SK-N-SH (cell line): Measurements from ENCODE around the gene LPP. TPM values are rescaled to one million over a fixed set of nuclear protein-coding genes. Genes with fewer than 3 reads are reported as not detected.

ENCODE experiments used
- CTCF ChIA-PET: fragments of 300-600, 350-600 bp; formaldehyde crosslinking; extraction: SDS; loops from one replicate; lab custom pipeline; 2021; lab: Yijun Ruan, JAX
- POLR2A ChIA-PET: fragments of 350-600 bp; sonication (Branson Sonifier 250); formaldehyde crosslinking; extraction: SDS; loops from one replicate; lab custom pipeline; 2020; ENCODE audit warnings: antibody characterized with exemption, inconsistent platforms; lab: Yijun Ruan, JAX
- DNase-seq: peaks from one replicate; pipeline ENCODE4 v3.0.0; 2012
- H2AFZ ChIP-seq: fragments of 200-600 bp; sonication (generic); 2 replicates; pipeline ENCODE4 v1.8.1; 2016; ENCODE audit warnings: antibody characterized with exemption, mild to moderate bottlenecking, low read depth
- H3F3A ChIP-seq: fragments of 200-600 bp; sonication (generic); replicated peaks from 2 replicates; pipeline ENCODE3; 2016; ENCODE audit warnings: antibody characterized with exemption, mild to moderate bottlenecking; ENCODE audit not compliant: insufficient read depth
- H3K27ac ChIP-seq, 2 experiments: fragments of 200-500 bp in 1 of 2; fragments of 200-600 bp in 1 of 2; sonication (Bioruptor generic) in 1 of 2; sonication (generic), shearing (Covaris generic) in 1 of 2; 2 replicates each; pipeline versions ENCODE4 v1.5.1 to v1.6.1; 2014 to 2016; ENCODE audit warnings: low read depth in 2 of 2, inconsistent platforms in 1 of 2, low read length in 1 of 2, mild to moderate bottlenecking in 1 of 2, mixed read lengths in 1 of 2
- H3K27me3 ChIP-seq: fragments of 200-600 bp; sonication (generic), shearing (Covaris generic); 2 replicates; pipeline ENCODE4 v1.6.1; 2016; ENCODE audit warnings: mixed run types; ENCODE audit not compliant: insufficient read depth
- H3K36me3 ChIP-seq, 2 experiments: fragments of 200-500 bp in 1 of 2; fragments of 200-600 bp in 1 of 2; sonication (Bioruptor generic) in 1 of 2; sonication (generic) in 1 of 2; replicated peaks in 1 of 2; 2 replicates each; pipeline versions ENCODE3 to v1.5.1; 2014 to 2016; ENCODE audit warnings: low read length in 1 of 2, mild to moderate bottlenecking in 1 of 2; ENCODE audit not compliant: insufficient read depth in 2 of 2, control insufficient read depth in 1 of 2
- H3K4me1 ChIP-seq, 2 experiments: fragments of 200-500 bp in 1 of 2; fragments of 200-600 bp in 1 of 2; sonication (Bioruptor generic) in 1 of 2; sonication (generic), shearing (Covaris generic) in 1 of 2; 2 replicates each; pipeline versions ENCODE4 v1.5.1 to v1.6.1; 2014 to 2016; ENCODE audit warnings: low read depth in 1 of 2, low read length in 1 of 2, mixed run types in 1 of 2; ENCODE audit not compliant: insufficient read depth in 2 of 2, control insufficient read depth in 1 of 2
- H3K4me2 ChIP-seq: fragments of 200-600 bp; sonication (generic), shearing (Covaris generic); 2 replicates; pipeline ENCODE4 v1.6.1; 2017; ENCODE audit warnings: mixed run types
- H3K4me3 ChIP-seq, 2 experiments: fragments of 200-500 bp in 1 of 2; fragments of 200-600 bp in 1 of 2; sonication (Bioruptor generic) in 1 of 2; sonication (generic), shearing (Covaris generic) in 1 of 2; 2 replicates each; pipeline versions ENCODE4 v1.5.1 to v1.8.1; 2014 to 2016; ENCODE audit warnings: low read depth in 2 of 2, inconsistent platforms in 1 of 2, low read length in 1 of 2, mild to moderate bottlenecking in 1 of 2, mixed read lengths in 1 of 2, moderate library complexity in 1 of 2
- H3K79me2 ChIP-seq: fragments of 200-600 bp; sonication (generic); 2 replicates; pipeline ENCODE4 v1.8.1; 2017; ENCODE audit warnings: mild to moderate bottlenecking; ENCODE audit not compliant: insufficient read depth
- H3K9ac ChIP-seq: fragments of 200-600 bp; sonication (generic); 2 replicates; pipeline ENCODE4 v1.6.1; 2017; ENCODE audit warnings: mixed run types
- H3K9me2 ChIP-seq: fragments of 200-600 bp; sonication (generic); 2 replicates; pipeline ENCODE4 v1.6.1; 2017; ENCODE audit warnings: mixed run types
- H3K9me3 ChIP-seq: fragments of 200-600 bp; sonication (generic); 2 replicates; pipeline ENCODE4 v1.6.1; 2017; ENCODE audit warnings: mixed run types, mild to moderate bottlenecking, moderate library complexity
- H4K20me1 ChIP-seq: fragments of 200-600 bp; sonication (generic); 2 replicates; pipeline ENCODE4 v1.6.1; 2017; ENCODE audit warnings: mild to moderate bottlenecking, mixed run types; ENCODE audit not compliant: insufficient read depth
- CHD2 ChIP-seq: fragments of 150-350 bp; IDR thresholded peaks from 2 replicates; pipeline ENCODE4 v1.6.1; 2018; ENCODE audit warnings: low read length; ENCODE audit not compliant: partially characterized antibody
- EZH2phosphoT487 ChIP-seq: fragments of 200-600 bp; sonication (generic); IDR thresholded peaks from 2 replicates; pipeline ENCODE4 v1.6.1; 2017; ENCODE audit warnings: low read depth, mixed run types, mild to moderate bottlenecking, antibody characterized with exemption, moderate library complexity, borderline replicate concordance
- FOSL2 ChIP-seq: IDR thresholded peaks from 2 replicates; pipeline ENCODE4 v1.4.0; 2012; ENCODE audit warnings: low read depth, mild to moderate bottlenecking, moderate library complexity, borderline replicate concordance
- GABPA ChIP-seq: IDR thresholded peaks from 2 replicates; pipeline ENCODE4 v1.4.0; 2012; ENCODE audit warnings: low read depth, mild to moderate bottlenecking
- GATA2 ChIP-seq: sonication (generic); formaldehyde crosslinking; IDR thresholded peaks from 2 replicates; pipeline ENCODE4 v1.5.0; 2020; ENCODE audit warnings: mild to moderate bottlenecking, missing genetic modification reagents
- IRF3 ChIP-seq: fragments of 150-350 bp; IDR thresholded peaks from 2 replicates; pipeline ENCODE4 v1.6.1; 2016; ENCODE audit warnings: mild to moderate bottlenecking, low read depth, low read length
- JUND ChIP-seq: IDR thresholded peaks from 2 replicates; pipeline ENCODE4 v1.4.0; 2012
- MAX ChIP-seq: IDR thresholded peaks from 2 replicates; pipeline ENCODE4 v1.4.0; 2012; ENCODE audit warnings: low read depth
- MXI1 ChIP-seq: IDR thresholded peaks from 2 replicates; pipeline ENCODE4 v1.6.1; 2012; ENCODE audit warnings: mild to moderate bottlenecking, low read depth, low read length, improper control_type of control experiment
- NFIC ChIP-seq: IDR thresholded peaks from 2 replicates; pipeline ENCODE4 v1.4.0; 2012; ENCODE audit warnings: borderline replicate concordance
- PBX3 ChIP-seq: IDR thresholded peaks from 2 replicates; pipeline ENCODE4; 2012
- RCOR1 ChIP-seq: fragments of 150-350 bp; IDR thresholded peaks from 2 replicates; pipeline ENCODE4 v1.6.1; 2017; ENCODE audit warnings: antibody characterized with exemption, low read length
- SMC3 ChIP-seq: IDR thresholded peaks from 2 replicates; pipeline ENCODE4 v1.6.1; 2012; ENCODE audit warnings: low read depth, low read length, improper control_type of control experiment
- TAF1 ChIP-seq: IDR thresholded peaks from 2 replicates; pipeline ENCODE4 v1.6.1; 2012; ENCODE audit warnings: low read depth, mild to moderate bottlenecking, low read length, moderate library complexity, borderline replicate concordance
- TCF12 ChIP-seq: IDR thresholded peaks from 2 replicates; pipeline ENCODE4 v1.4.0; 2012
- TEAD4 ChIP-seq: IDR thresholded peaks from 2 replicates; pipeline ENCODE4 v1.4.0; 2012; ENCODE audit warnings: mild to moderate bottlenecking, borderline replicate concordance; ENCODE audit not compliant: insufficient read depth
- YY1 ChIP-seq: IDR thresholded peaks from 2 replicates; pipeline ENCODE4 v1.4.0; 2012; ENCODE audit warnings: low read depth, mild to moderate bottlenecking
- WGBS: methylation state at CpG from one replicate; pipeline ENCODE4 v1.1.6; 2017; ENCODE audit warnings: low lambda C conversion rate; 5-methylcytosine and 5-hydroxymethylcytosine counted together
- polyA plus RNA-seq, 3 experiments: library from polyadenylated mRNA; depleted of rRNA; stranded (reverse); fragments of >200 nt; gene quantifications; 2 replicates each; pipeline ENCODE4 v1.2.3, GENCODE V29; 2012
- TF ChIP-seq, protein P1 (sequence below): fragments of 150-350 bp; IDR thresholded peaks from 2 replicates; pipeline ENCODE4 v1.6.1; 2017; ENCODE audit warnings: antibody characterized with exemption, low read length, low read depth, borderline replicate concordance
- TF ChIP-seq, protein P2 (sequence below): IDR thresholded peaks from 2 replicates; pipeline ENCODE4 v1.4.0; 2012; ENCODE audit warnings: low read depth, borderline replicate concordance
- TF ChIP-seq, protein P3 (sequence below): IDR thresholded peaks from 2 replicates; pipeline ENCODE4 v1.4.0; 2012; ENCODE audit warnings: low read depth, borderline replicate concordance

LPP gene
- polyA plus RNA-seq, 1 of the 3 experiments (the other 2 are of a cell fraction): 6.6 TPM

DNA sequence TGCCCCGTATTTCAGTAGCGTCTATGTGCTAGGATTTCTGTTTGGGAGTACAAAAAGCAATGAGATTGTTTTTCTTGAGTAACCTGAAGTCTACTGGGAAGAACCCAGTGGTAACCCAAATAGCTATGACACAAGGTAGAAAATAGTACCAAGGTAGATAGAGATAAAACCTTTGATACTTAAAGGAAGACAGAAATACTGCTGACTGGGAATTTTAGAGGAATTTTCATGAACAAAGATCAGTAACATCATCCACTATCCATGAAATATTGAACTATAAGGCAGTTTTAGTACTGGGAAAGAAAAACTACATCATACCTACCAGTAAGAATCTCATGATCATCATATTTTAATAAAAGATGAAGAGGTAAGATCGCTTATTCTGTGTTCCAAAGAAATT, 489.8 kb downstream of the LPP start:
- POLR2A ChIA-PET: no interaction called here
- 57% methylated on average over 3 of the region's 3 CpGs for WGBS

More for the DNA sequence above, 489.8 kb downstream of the LPP start:
- Histone ChIP-seq H3K79me2 (peaks cover 9% of the 10 kb centered on the region; the same call in 1 of the 2 replicates), H3K27ac (no peak overlapping the region), H3K36me3 (peaks cover 0 to 3% of the 10 kb centered on the region in 2 experiments), H2AFZ (no peak overlapping the region), H3K9ac (no peak overlapping the region), H3K9me2 (no peaks in the 10 kb centered on the region), H3K27me3 (no peaks in the 10 kb centered on the region), H4K20me1 (no peaks in the 10 kb centered on the region), H3K9me3 (no peaks in the 10 kb centered on the region), H3K4me1 (peaks cover 0 to 3% of the 10 kb centered on the region in 2 experiments; a peak in 1 of 4 replicates), H3F3A (peaks cover 9% of the 10 kb centered on the region), H3K4me3 (no peak overlapping the region), H3K4me2 (no peak overlapping the region)
- CTCF ChIA-PET: no interaction called here
- TF ChIP-seq GATA2 (CRISPR knock-in tag) (no peak), FOSL2 (no peak), GABPA (no peak), TCF12 (no peak), TAF1 (no peak), YY1 (no peak), MAX (no peak), IRF3 (no peak), TEAD4 (no peak), MXI1 (no peak), PBX3 (no peak), EZH2phosphoT487 (no peak), JUND (no peak), CHD2 (no peak), NFIC (no peak), SMC3 (no peak), RCOR1 (no peak)
- TF ChIP-seq, protein P1, sequence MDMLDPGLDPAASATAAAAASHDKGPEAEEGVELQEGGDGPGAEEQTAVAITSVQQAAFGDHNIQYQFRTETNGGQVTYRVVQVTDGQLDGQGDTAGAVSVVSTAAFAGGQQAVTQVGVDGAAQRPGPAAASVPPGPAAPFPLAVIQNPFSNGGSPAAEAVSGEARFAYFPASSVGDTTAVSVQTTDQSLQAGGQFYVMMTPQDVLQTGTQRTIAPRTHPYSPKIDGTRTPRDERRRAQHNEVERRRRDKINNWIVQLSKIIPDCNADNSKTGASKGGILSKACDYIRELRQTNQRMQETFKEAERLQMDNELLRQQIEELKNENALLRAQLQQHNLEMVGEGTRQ: no peak
- TF ChIP-seq, protein P2, sequence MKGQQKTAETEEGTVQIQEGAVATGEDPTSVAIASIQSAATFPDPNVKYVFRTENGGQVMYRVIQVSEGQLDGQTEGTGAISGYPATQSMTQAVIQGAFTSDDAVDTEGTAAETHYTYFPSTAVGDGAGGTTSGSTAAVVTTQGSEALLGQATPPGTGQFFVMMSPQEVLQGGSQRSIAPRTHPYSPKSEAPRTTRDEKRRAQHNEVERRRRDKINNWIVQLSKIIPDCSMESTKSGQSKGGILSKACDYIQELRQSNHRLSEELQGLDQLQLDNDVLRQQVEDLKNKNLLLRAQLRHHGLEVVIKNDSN: no peak
- TF ChIP-seq, protein P3, sequence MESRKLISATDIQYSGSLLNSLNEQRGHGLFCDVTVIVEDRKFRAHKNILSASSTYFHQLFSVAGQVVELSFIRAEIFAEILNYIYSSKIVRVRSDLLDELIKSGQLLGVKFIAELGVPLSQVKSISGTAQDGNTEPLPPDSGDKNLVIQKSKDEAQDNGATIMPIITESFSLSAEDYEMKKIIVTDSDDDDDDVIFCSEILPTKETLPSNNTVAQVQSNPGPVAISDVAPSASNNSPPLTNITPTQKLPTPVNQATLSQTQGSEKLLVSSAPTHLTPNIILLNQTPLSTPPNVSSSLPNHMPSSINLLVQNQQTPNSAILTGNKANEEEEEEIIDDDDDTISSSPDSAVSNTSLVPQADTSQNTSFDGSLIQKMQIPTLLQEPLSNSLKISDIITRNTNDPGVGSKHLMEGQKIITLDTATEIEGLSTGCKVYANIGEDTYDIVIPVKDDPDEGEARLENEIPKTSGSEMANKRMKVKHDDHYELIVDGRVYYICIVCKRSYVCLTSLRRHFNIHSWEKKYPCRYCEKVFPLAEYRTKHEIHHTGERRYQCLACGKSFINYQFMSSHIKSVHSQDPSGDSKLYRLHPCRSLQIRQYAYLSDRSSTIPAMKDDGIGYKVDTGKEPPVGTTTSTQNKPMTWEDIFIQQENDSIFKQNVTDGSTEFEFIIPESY: no peak
- DNase-seq: no peak
